ENCODE measurements around the gene GEMIN7.
"Not testable (repeated sequence)": the region's sequence is repeated elsewhere in the genome, so short reads cannot be mapped to it uniquely, and the experiment has no call there.

Gene GEMIN7

DNA sequence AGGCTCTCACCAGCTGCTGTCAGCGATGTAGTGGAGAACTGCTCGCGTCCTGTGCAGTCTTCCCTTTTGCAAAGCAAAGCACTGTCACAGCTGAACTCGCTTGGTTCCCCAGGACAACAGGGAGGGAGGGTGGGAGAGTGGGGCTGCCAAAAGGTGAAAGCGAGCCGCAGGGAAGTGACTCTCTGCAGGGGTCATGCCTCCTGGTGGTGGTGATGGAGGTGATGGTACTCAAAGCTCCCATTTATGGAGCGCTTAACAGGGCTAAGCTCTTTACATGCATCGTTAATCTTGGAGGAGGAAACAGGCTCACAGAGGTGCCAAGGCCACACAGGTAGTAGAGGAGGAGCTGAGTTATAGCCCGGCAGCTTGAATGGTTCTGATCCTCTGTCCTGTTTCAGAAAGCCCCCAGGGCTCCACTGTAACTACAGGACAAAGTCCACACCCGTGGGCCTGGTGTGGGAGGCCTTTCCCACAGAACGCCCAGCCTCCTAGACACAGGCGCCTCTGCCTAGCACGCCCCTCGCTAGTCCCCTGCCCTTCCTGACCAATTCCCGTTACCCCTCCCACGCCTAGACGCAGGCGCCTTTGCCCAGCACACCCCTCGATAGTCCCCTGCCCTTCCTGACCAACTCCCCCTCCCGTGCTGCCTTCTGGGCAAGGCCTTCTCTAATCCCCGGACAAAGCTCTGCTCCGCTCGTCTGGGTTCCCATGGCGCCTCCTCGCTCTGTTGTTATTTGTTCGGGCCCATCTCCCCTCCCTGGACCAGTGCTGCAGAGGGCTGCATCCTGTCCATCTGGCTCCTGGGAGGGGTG is 24.7 kb downstream of the GEMIN7 start:
- H3K9me3 ChIP-seq = no peaks in the 10 kb centered on the region
- peak overlapping the region; percentile 62 for H3K27ac ChIP-seq
- TF ChIP-seq, protein P1, sequence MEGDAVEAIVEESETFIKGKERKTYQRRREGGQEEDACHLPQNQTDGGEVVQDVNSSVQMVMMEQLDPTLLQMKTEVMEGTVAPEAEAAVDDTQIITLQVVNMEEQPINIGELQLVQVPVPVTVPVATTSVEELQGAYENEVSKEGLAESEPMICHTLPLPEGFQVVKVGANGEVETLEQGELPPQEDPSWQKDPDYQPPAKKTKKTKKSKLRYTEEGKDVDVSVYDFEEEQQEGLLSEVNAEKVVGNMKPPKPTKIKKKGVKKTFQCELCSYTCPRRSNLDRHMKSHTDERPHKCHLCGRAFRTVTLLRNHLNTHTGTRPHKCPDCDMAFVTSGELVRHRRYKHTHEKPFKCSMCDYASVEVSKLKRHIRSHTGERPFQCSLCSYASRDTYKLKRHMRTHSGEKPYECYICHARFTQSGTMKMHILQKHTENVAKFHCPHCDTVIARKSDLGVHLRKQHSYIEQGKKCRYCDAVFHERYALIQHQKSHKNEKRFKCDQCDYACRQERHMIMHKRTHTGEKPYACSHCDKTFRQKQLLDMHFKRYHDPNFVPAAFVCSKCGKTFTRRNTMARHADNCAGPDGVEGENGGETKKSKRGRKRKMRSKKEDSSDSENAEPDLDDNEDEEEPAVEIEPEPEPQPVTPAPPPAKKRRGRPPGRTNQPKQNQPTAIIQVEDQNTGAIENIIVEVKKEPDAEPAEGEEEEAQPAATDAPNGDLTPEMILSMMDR (IDR thresholded peaks at IDR 0.05) = no peak
- H3K27me3 ChIP-seq = no peaks in the 10 kb centered on the region
- H3K36me3 ChIP-seq = peaks cover 8% of the 10 kb centered on the region
- H3K4me1 ChIP-seq (ENCODE audit: control insufficient read depth in 1 of 2, insufficient read depth in 1 of 2, low read depth in 1 of 2, low read length in 1 of 2) = peaks cover 11% of the 10 kb centered on the region in 2 experiments
- peak overlapping the region in 1 of 2 experiments; percentile 32 for H3K4me3 ChIP-seq (ENCODE audit: low read depth in 1 of 2, low read length in 1 of 2)

DNA sequence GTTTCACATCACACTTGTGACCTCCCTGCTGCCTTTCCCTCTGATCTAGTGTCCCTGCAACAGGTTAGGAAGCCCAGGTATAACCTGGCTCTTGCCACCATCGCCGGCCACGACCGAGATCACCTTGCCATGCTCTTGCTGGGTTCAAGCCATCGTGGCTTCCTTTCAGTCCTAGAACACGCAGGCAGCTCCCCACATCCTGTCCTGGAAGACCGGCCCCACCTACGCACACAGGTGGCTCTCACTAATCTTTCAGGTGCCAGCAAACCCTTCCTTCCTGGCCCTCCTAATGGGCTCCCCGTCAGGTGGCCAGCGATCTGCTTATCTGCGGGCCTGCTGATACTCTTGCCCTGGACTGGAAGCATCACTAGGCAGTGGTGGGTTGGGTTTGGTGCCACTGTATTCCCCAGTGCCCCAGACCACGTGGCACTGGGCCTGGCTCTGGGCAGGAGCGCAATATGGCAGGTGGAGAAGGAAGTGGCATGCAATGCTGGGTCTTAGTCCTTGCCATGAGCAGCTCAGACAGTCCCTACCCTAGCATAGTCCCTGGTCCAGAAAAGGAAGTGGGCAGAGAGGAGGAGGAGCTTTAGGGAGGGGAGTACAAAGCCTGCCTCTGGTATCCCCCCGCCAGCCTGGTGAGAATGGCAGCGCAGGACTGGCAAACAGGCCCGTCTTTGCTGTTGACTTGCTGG is 25.7 kb downstream of the GEMIN7 start:
- H3K27me3 ChIP-seq = no peaks in the 10 kb centered on the region
- H3K4me3 ChIP-seq (ENCODE audit: low read depth in 1 of 2, low read length in 1 of 2) = no peak overlapping the region
- H3K4me1 ChIP-seq (ENCODE audit: control insufficient read depth in 1 of 2, insufficient read depth in 1 of 2, low read depth in 1 of 2, low read length in 1 of 2) = peaks cover 11% of the 10 kb centered on the region in 2 experiments
- H3K27ac ChIP-seq = no peak overlapping the region
- TF ChIP-seq, protein P1 (IDR thresholded peaks at IDR 0.05) = no peak
- H3K36me3 ChIP-seq = peaks cover 7% of the 10 kb centered on the region
- H3K9me3 ChIP-seq = no peaks in the 10 kb centered on the region

DNA sequence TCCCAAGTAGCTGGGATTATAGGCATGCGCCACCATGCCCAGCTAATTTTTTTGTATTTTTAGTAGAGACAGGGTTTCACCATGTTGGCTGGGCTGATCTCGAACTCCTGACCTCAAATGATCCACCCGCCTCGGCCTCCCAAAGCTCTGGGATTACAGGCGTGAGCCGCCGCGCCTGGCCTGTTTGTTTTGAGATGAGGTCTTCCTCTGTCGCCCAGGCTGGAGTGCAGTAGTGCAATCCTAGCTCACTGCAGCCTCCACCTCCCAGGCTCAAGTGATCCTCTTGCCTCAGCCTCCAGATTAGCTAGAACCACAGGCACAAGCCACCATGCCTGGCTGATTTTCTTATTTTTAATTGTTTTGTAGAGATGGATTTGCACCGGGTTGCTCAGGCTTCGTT is 27.3 kb downstream of the GEMIN7 start:
- not testable (repeated sequence) for H3K4me3 ChIP-seq (ENCODE audit: low read depth in 1 of 2, low read length in 1 of 2); H3K36me3 ChIP-seq; H3K9me3 ChIP-seq; H3K27ac ChIP-seq; H3K27me3 ChIP-seq
- H3K4me1 ChIP-seq (ENCODE audit: control insufficient read depth in 1 of 2, insufficient read depth in 1 of 2, low read depth in 1 of 2, low read length in 1 of 2) = peaks cover 15 to 19% of the 10 kb centered on the region in 2 experiments

DNA sequence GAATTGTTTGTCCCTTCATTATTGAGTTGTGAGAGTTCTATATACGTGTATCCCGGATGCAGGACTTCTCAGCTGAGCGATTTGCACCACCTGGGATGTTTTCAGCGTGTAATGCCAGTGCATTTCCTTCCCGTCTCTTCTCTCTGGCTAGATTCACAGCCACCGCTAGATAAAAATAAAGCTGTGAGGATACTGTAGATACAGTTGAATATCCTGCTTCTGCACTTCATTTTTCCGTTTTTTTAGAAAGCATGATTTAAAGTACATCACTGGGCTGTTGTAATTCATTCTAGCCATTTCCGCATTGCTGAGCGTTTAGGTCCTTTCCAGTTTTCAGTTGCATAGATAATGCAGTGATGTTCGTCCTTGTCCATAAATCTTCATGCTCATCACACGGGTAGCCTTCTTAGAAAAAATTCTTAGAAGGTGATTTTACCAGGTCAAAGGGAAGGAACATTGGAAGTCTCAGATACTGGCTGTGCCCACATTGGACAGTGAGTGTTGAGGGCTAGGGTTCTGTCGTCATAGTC is 28.6 kb downstream of the GEMIN7 start:
- Histone ChIP-seq H3K27me3 (no peaks in the 10 kb centered on the region), H3K27ac (no peak overlapping the region), H3K4me3 (ENCODE audit: low read depth in 1 of 2, low read length in 1 of 2) (no peak overlapping the region), H3K4me1 (ENCODE audit: control insufficient read depth in 1 of 2, insufficient read depth in 1 of 2, low read depth in 1 of 2, low read length in 1 of 2) (peaks cover 15 to 26% of the 10 kb centered on the region in 2 experiments), H3K9me3 (no peaks in the 10 kb centered on the region), H3K36me3 (no peaks in the 10 kb centered on the region)
- TF ChIP-seq, protein P1 (IDR thresholded peaks at IDR 0.05) = no peak

DNA sequence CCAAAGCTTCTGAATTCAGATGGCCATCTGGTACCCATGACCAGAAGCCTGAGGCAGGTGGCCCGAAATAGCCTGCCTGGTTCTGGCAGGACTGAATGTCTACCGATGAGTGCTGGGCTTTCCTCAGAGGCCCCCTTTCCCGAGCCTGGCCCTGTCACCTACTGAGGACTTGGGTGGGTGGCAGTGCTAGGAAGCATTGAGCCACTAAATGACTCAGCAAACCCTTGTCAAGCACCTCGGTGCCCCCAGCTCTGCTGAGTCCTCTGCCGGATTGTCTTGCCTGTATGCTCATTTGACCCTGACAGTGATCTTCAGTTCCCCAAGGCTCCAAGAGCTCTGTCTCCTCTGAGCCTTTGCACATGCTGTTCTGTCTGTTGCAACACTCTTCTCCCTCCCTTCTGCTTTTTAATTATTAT is 31.8 kb downstream of the GEMIN7 start:
- H3K4me1 ChIP-seq (ENCODE audit: control insufficient read depth in 1 of 2, insufficient read depth in 1 of 2, low read depth in 1 of 2, low read length in 1 of 2) = peaks cover 27 to 39% of the 10 kb centered on the region in 2 experiments

More for the DNA sequence above, 31.8 kb downstream of the GEMIN7 start:
- H3K9me3 ChIP-seq = no peaks in the 10 kb centered on the region
- no peaks in the 10 kb centered on the region for H3K36me3 ChIP-seq
- TF ChIP-seq, protein P1 (IDR thresholded peaks at IDR 0.05) = no peak
- no peak overlapping the region for H3K27ac ChIP-seq
- H3K27me3 ChIP-seq = no peaks in the 10 kb centered on the region
- no peak overlapping the region for H3K4me3 ChIP-seq (ENCODE audit: low read depth in 1 of 2, low read length in 1 of 2)

All from neutrophil (primary cell).